Putamen (tissue), 1 donor: Measurements from ENCODE around the gene TMPRSS11D.

ENCODE experiments used
- DNase-seq: peaks from one replicate; pipeline ENCODE4 v3.0.0-alpha.2; 2016; ENCODE audit warnings: low spot score

The TMPRSS11D gene

DNA sequence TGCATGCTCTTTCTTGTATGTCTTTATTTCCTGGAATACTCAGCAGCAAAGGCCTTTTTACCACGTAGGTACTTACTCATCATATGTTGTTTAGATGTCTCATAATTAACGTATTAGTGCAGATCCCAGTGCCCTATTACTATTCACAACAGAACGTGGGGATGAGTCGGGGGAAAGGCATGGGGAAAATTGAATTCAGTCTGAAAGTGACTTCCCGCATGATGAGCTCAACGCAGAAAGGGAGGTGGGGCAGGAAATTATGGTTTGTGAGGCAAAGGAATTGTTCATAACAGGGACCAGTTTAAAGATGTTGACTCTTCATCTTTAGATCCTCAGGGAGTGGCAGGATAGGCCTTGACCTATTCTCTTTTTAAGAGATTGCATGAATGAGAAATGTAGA is 2.0 kb upstream of the TMPRSS11D start:
- DNase-seq: no peak

GRCh38 chr4:67884701-67885100 is 899 bp upstream of the TMPRSS11D start:
- DNase-seq: no peak

DNA sequence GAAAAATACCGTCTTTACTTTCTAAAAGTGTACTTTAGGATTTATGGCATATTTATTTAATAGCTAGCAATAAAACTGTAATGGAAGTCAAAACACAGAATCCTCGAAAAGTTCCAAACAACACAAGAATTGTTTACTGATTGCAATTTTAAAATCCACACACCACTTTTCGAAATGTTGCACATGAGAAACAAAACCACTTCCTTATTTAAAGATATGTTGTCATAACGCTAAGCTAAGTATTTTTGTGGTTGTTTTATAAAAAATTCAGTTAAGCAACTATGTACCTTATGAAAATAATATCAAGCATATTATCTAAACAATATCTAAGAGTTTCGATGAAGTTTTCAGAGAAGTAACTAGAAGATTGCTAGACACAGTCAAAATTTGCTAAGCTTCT is 344 bp downstream of the TMPRSS11D start:
- DNase-seq: no peak

DNA sequence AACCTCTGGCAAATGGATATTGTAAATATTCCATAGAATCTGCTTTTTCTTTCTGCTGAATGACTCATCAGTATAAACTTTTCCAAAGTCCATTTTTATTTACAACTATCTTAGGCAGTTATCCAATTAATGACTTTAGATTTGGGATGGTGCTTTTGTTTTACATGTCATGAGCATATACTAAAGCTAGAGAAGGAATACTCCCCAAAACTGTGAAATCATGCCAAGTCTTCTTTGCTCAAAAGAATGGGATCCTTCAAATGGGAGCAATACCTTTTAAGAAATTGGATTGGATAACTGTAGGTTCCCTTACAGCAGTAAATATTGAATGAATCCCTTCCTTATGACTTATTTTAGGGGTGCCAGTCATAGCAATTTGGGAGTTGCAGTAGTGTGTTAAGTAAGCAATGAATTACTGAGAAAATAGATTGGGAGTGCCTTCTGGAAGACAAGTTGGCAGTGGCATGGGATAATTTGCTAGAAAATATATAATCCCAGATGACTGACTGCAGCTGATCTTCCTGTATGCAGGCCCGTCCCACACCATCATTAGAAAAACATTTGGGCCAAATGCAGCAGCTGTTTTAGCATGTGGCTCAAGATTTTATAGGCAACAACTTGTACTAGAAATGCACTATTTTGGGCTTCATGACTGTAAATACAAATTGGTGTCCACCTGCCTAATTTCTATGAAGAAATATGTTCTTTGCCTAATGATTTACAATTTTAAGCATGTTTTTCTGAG is 2.8 kb downstream of the TMPRSS11D start:
- DNase-seq: no peak

- DNase-seq: no peak
These were observed 4.3 kb downstream of the TMPRSS11D start for GRCh38 chr4:67879486-67879885.

DNA sequence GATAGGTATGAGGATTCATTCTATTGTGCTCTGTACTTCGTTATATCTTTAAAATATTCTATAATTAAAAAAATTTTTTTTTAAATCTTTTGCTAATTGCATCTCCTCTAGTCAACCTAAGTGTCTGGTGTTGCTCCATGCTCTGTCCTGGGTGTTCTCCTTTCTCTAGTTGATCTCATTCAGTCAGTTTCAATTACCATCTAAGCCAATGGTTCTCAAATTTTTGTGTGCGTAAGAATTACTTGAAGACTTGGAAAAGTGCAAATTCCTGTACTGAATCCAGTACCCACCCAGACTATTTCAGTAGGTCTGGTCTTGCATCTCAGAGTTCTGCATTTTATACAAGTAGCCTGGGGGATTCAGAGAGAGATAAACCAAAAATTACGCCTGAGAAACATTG is 6.7 kb downstream of the TMPRSS11D start:
- DNase-seq: no peak

DNA sequence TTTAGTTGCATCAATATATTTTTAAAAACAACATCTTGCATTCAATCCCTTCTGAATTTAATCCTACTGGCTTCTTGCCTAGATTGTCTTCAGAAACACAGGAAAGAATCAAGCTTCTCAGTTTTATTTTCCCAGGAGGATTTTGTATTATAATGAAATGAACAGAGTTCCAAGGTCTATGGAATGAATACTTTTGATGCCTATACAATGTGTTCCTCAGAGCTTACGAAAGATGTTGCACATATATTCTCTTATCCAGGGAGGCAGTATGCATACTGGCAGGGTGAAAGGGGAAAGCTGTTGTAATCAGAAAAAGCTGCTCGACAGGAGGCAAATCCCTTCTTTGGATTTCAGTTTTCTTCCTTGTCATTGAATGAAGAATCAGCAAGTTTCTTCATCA is 8.8 kb downstream of the TMPRSS11D start:
- DNase-seq: no peak

DNA sequence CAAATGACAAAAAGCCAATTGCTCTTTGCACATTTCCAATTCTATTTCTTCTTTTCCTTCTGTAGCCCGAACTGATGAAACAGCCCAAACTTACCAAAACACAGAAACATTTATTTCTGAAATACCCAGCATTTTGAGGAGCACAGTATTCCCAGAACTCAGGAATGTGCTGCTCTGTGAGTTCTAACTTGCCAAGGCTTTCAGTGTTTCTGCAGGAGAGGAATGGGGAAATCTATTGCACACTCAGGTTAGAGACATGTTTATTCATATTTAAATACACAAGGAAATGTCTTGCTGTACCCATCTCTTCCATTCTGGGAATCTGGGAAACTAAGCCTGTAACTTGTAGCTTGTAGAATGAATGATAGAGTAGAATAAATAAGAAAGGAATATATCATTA is 10.7 kb downstream of the TMPRSS11D start:
- no peak for DNase-seq

DNA sequence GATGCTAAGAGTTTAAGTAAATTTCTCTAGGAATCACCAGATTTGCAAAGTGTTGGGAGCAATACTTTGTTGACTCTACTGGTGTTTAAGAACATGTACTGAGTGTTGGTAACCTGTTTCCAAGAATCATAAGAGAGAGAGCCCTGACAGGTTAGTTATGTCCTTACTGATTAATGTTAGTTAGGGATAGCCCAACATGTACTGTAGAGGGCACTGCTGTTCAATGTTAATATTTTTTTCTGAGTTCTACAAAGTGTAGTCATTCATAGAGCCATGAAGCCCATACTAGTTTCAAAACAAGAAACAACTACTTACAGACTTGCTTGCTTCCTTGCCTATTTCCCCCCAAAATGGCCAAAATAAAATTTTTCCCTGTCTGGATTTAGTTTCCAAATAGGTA is 11.9 kb downstream of the TMPRSS11D start:
- no peak for DNase-seq

GRCh38 chr4:67869580-67870190 is 14.1 kb downstream of the TMPRSS11D start:
- no peak for DNase-seq

- no peak for DNase-seq
These were observed 22.3 kb downstream of the TMPRSS11D start for GRCh38 chr4:67861513-67861912.

DNA sequence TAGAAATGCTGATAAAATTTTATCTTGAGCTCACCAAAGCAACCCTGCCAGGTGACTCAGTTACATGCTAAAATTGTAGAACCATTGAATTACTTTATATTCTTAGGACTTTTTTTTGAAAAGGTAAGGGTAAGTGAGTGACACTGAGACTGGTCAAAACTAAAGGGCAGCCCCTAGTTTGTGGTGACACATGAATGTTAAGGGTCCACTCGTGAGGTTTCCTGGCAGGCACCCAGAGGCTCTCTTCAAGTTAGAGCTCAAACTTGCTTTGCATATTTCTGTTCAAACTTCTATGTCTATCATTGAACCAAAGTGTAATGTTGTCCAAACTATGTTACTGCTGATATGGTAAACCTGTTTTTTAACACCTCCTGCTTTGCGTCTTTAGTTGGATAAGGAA is 30.5 kb downstream of the TMPRSS11D start:
- no peak for DNase-seq

GRCh38 chr4:67820903-67821302 is 62.9 kb downstream of the TMPRSS11D start:
- no peak for DNase-seq

- DNase-seq: no peak
These were observed 73.8 kb downstream of the TMPRSS11D start for GRCh38 chr4:67810011-67810410.

GRCh38 chr4:67809502-67809901 is 74.3 kb downstream of the TMPRSS11D start:
- DNase-seq: no peak

DNA sequence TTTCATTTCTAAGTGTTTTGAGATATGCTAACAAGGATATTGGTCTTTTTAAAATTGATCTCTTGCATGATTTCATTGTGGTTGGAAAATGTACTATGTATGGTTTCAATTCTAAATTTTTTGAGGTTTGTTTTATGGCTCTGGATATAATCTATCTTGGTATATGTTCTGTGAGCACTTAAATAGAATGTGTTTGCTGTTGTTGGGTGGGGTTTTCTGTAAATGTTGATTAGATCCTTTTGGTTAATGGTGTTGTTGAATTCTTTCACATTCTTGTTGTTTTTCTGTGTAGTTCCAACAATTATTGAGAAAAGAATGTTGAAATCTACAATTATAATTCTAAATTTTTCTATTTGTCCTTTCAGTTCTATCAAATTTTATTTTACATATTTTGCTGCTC is 87.0 kb downstream of the TMPRSS11D start:
- no peak for DNase-seq

DNA sequence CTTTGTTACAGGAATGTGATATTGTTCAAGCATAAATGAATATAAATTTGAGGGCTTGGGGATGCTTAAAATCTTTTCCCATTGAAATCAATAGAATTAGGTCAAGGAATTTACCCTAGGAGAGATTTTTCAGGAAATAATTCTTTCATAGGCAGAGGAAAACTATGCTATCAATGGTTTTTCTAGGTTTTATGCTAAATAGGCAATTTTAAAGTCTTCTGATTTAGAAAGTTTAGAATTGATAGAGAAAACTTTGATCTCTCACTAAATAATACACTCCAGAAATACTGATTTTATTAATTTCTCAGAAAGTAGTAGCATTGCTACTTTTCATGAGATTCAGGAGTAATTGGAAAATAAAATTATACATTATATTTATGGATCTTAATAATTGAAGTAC is 93.1 kb downstream of the TMPRSS11D start:
- DNase-seq: no peak

DNA sequence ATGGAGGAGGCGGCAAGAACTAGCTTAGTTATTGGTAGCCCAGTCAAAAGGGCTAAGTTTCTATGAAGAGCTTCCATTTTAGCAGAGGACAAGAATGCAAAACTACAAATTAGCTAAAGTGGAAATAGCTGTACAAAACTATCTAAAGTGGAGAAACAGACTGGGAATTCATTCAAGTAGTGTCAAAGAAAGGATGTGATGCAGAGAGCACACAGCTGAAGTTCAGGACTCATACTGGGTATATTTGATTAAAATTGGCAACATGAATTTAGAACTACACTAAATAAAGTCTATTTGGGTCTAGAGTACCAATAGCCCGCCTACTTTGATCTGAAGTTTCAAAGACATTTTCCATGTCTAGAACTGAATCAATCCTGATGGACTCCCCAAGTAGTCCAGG is 96.5 kb downstream of the TMPRSS11D start:
- no peak for DNase-seq

DNA sequence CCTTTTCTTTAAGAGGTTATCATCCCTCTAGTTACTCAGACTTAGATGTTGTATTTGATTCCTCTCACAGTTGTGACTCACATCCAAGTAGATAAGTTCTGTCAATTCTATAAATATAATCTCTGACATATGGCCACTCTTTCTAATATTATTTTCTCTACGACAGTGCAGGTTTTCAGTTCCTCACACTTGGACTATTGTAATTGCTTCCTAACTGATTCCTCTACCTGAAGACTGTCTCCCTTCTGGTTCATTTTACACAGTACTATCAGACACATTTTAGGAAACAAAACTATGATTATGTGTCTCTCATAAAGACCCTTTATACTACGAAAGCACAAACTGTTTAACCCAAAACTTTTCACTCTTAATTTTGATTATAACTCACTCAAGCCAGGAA is 98.3 kb downstream of the TMPRSS11D start:
- no peak for DNase-seq

- DNase-seq: no peak
These were observed 104.2 kb downstream of the TMPRSS11D start for GRCh38 chr4:67779631-67780030.

GRCh38 chr4:67776746-67777145 is 107.1 kb downstream of the TMPRSS11D start:
- no peak for DNase-seq
